Measurements from ENCODE around the gene PIM3. TPM values are rescaled to one million over a fixed set of nuclear protein-coding genes. Genes with fewer than 3 reads are reported as not detected.

The PIM3 gene
- total RNA-seq, 4 donors from 2014 or later = 103 to 202 (median 143) TPM

DNA sequence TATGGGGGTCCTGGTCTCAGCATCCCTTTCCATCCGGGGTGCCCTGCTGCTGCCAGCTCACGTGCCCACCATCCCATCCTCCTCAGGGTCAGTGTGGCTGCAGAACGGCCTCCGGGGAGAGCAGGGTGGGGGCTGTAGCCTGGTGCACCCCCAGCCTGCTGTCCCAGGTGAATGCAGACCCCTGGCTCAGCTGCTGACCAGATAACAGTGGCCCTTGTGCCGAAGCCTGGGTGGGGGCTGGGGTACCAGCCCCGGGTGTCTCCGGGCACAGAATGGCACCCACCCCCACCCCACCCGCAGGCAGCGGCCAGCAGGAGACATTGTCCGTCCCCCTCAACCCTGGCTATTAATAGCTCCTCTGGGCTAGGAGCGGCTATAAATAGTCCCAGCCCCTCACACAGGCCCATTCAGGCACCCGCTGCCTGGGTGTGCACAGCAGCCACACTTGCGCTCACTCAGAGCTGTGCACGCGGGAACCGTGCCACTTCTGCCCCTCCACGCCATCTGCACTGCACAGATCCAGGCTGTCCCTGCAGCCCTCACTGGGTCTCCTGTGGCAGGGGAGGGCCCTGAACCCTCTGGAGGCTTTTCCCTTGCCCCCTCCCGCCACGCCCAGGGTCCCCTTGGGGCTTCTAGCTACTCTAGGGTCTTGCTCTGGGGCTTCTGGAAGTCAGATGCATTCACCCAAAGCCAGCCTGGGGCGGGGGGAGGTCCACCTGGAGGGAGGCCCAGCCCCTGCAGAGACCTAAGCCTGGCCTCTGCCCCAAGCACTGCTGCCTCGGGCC lies 23.4 kb upstream of the PIM3 start:
- H3K4me3 ChIP-seq = peak overlapping the region; percentile 61
- WGBS = 73% methylated on average over 9 of the region's 21 CpGs
- no peaks in the 10 kb centered on the region for H3K9me3 ChIP-seq
- DNase-seq (ENCODE audit: low spot score in 2 of 2) = no peak
- H3K36me3 ChIP-seq = no peaks in the 10 kb centered on the region
- TF ChIP-seq POLR2A (IDR thresholded peaks at IDR 0.05) (no peak), POLR2AphosphoS5 (IDR thresholded peaks at IDR 0.05) (no peak), EP300 (IDR thresholded peaks at IDR 0.05) (no peak)
- TF ChIP-seq, protein P1, sequence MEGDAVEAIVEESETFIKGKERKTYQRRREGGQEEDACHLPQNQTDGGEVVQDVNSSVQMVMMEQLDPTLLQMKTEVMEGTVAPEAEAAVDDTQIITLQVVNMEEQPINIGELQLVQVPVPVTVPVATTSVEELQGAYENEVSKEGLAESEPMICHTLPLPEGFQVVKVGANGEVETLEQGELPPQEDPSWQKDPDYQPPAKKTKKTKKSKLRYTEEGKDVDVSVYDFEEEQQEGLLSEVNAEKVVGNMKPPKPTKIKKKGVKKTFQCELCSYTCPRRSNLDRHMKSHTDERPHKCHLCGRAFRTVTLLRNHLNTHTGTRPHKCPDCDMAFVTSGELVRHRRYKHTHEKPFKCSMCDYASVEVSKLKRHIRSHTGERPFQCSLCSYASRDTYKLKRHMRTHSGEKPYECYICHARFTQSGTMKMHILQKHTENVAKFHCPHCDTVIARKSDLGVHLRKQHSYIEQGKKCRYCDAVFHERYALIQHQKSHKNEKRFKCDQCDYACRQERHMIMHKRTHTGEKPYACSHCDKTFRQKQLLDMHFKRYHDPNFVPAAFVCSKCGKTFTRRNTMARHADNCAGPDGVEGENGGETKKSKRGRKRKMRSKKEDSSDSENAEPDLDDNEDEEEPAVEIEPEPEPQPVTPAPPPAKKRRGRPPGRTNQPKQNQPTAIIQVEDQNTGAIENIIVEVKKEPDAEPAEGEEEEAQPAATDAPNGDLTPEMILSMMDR (IDR thresholded peaks at IDR 0.05) = no peak
- peak overlapping the region; percentile 98 for H3K27ac ChIP-seq
- peaks cover 65% of the 10 kb centered on the region for H3K4me1 ChIP-seq
- no peaks in the 10 kb centered on the region for H3K27me3 ChIP-seq

DNA sequence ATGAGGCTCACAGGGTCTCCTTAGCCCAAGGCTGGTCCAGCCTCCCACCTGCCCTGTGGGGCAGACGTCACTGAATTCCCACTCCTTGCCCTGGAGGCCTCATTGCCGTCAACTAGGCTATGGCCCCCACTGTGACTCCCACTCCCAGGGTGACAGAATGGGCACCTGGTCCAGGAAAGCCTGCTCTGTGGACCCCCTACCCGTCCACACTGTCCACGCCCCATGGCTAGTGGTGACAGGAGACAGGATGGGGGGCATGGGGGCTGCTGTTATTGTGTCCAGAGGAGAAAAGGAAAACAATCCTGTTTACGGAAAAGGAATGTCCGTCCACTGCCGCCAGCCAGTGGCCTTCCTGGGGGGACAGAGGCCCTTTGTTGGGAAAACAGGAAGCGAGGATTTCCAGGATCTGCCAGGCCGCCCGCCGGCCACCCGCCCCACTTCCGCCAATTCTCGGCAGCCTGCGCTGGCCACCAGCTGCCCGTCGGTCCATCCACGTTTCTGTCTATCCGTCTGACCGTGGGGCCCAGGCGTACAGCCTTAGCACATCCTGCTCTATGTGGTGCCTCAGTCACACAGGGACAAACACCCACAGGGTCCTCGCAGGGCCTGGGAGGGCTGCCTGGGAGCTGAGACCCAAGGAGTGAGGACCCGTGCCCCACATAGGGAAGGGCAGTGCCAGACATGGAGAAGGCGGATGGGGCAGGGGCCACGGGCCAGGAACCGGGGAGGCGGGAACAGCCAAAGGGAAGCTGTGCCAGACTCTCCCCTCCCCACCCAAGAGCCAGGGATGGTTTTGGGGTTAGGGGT lies 22.6 kb upstream of the PIM3 start:
- Histone ChIP-seq H3K36me3 (no peaks in the 10 kb centered on the region), H3K27me3 (no peaks in the 10 kb centered on the region), H3K4me3 (no peak overlapping the region), H3K27ac (peak overlapping the region; percentile 98), H3K4me1 (peaks cover 57% of the 10 kb centered on the region), H3K9me3 (no peaks in the 10 kb centered on the region)
- 80% methylated on average over 12 of the region's 27 CpGs for WGBS
- TF ChIP-seq POLR2AphosphoS5 (IDR thresholded peaks at IDR 0.05) = peak in 1 of 3 donors; percentile 79
- TF ChIP-seq, protein P1 (IDR thresholded peaks at IDR 0.05) = no peak
- no peak for DNase-seq (ENCODE audit: low spot score in 2 of 2)

DNA sequence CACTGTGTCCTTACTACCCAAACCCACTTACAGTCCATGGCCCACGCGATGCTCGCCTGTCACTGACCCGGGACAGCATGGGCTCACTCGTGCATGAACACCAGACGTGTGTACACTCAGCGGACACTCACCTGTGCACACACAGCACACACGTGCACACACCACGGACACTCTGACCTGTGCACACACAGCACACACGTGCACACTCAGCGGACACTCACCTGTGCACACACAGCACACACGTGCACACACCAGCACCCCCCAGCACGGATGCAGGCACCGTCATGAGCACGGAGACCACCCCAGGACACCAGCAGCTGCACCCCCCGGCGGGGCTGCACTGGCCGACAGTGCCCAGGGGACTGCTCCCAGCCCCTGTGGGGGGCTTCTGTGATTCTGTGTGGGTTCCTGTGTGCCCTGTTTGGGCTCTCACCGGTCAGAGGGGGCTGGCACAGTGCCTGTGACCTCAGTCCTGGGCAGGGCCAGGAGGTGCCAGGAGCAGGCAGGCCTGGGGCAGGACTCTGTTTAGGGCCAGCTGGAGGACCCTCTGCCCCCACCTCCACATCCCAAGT lies 21.9 kb upstream of the PIM3 start:
- Histone ChIP-seq H3K27me3 (no peaks in the 10 kb centered on the region), H3K9me3 (no peaks in the 10 kb centered on the region), H3K27ac (peak overlapping the region; percentile 98), H3K36me3 (no peaks in the 10 kb centered on the region), H3K4me1 (peaks cover 51% of the 10 kb centered on the region), H3K4me3 (no peak overlapping the region)
- DNase-seq (ENCODE audit: low spot score in 2 of 2) = no peak
- WGBS = 97% methylated on average over 5 of the region's 19 CpGs
- TF ChIP-seq, protein P1 (IDR thresholded peaks at IDR 0.05) = no peak
- TF ChIP-seq POLR2A (IDR thresholded peaks at IDR 0.05) (no peak), POLR2AphosphoS5 (IDR thresholded peaks at IDR 0.05) (no peak), EP300 (IDR thresholded peaks at IDR 0.05) (no peak)

DNA sequence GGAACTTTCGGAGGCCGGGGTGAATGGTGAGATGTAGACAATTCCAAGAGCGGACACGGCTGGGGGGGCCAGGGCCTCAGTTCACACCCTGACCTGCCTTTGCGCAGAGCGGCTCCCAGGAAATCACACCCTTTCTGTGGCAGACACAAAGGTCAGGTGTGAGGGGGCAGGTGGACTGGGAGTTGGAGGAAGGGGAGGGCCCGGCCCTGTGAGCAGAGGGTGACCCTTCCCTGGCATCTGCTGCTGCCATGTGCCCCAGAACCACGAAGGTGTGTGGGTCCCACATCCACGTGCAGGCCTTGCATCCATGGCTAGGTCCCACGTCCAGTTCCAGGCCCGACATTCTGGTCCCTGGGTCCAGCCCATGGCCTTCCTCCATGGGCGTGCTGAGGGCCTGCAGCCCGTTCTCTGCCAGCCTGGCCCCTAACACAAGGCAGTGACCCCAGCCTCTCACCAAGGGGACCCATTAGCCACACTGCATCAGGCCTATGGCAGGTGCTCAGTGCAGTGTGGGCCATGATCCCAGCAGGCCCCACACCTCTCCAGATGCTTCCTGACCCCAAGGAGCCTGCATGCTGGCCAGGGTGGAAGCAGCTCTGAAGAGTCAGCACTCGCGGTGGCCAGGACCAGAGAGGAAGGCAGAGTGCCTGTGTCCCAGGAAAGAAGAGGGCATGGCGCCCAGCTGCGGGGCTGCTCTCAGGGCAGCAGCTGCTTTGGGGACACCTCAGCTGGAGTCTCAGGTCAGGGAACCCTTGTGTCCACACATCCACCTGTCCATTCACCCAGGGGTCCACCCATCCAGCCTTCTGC lies 18.9 kb upstream of the PIM3 start:
- Histone ChIP-seq H3K36me3 (no peaks in the 10 kb centered on the region), H3K27me3 (no peaks in the 10 kb centered on the region), H3K4me1 (peaks cover 27% of the 10 kb centered on the region), H3K27ac (no peak overlapping the region), H3K9me3 (no peaks in the 10 kb centered on the region), H3K4me3 (no peak overlapping the region)
- no peak for DNase-seq (ENCODE audit: low spot score in 2 of 2)
- TF ChIP-seq POLR2AphosphoS5 (IDR thresholded peaks at IDR 0.05) (no peak), POLR2A (IDR thresholded peaks at IDR 0.05) (no peak), EP300 (IDR thresholded peaks at IDR 0.05) (no peak)
- TF ChIP-seq, protein P1 (IDR thresholded peaks at IDR 0.05) = no peak
- 91% methylated on average over 13 of the region's 17 CpGs for WGBS

All from suprapubic skin (tissue), 4 donors.